ENCODE measurements around the gene LRRC15. TPM values are rescaled to one million over a fixed set of nuclear protein-coding genes. Genes with fewer than 3 reads are reported as not detected.

Gene LRRC15
- total and polyA plus RNA-seq, 2 experiments from 2014 or later = 0.06 TPM; not detected in 1

GRCh38 chr3:194390835-194391234, 21.3 kb upstream of the LRRC15 start:
- Histone ChIP-seq H3K27me3 (no peaks in the 10 kb centered on the region), H3K27ac (no peak overlapping the region), H3K4me3 (no peak overlapping the region), H3K36me3 (no peaks in the 10 kb centered on the region), H3K4me1 (ENCODE audit: low read depth) (no peaks in the 10 kb centered on the region), H3K9me3 (ENCODE audit: low read depth) (no peaks in the 10 kb centered on the region)
- no peak for TF ChIP-seq CTCF (IDR thresholded peaks at IDR 0.05; ENCODE audit: low read depth, low read length)
- no peak for DNase-seq (ENCODE audit: low read depth in 1 of 2, low spot score in 1 of 2)

- Histone ChIP-seq H3K4me1 (ENCODE audit: low read depth) (no peaks in the 10 kb centered on the region), H3K4me3 (no peak overlapping the region), H3K36me3 (no peaks in the 10 kb centered on the region), H3K27me3 (no peaks in the 10 kb centered on the region), H3K9me3 (ENCODE audit: low read depth) (no peaks in the 10 kb centered on the region), H3K27ac (no peak overlapping the region)
- no peak for TF ChIP-seq CTCF (IDR thresholded peaks at IDR 0.05; ENCODE audit: low read depth, low read length)
- no peak for DNase-seq (ENCODE audit: low read depth in 1 of 2, low spot score in 1 of 2)
Measured at GRCh38 chr3:194389269-194389668, 19.7 kb upstream of the LRRC15 start.

GRCh38 chr3:194387926-194388418, 18.4 kb upstream of the LRRC15 start:
- H3K27ac ChIP-seq = no peak overlapping the region
- no peaks in the 10 kb centered on the region for H3K4me1 ChIP-seq (ENCODE audit: low read depth)
- H3K4me3 ChIP-seq = no peak overlapping the region
- no peak for DNase-seq (ENCODE audit: low read depth in 1 of 2, low spot score in 1 of 2)
- H3K27me3 ChIP-seq = no peaks in the 10 kb centered on the region
- no peaks in the 10 kb centered on the region for H3K9me3 ChIP-seq (ENCODE audit: low read depth)
- no peaks in the 10 kb centered on the region for H3K36me3 ChIP-seq
- TF ChIP-seq CTCF (IDR thresholded peaks at IDR 0.05; ENCODE audit: low read depth, low read length) = no peak

- Histone ChIP-seq H3K27ac (no peak overlapping the region), H3K4me3 (no peak overlapping the region), H3K27me3 (no peaks in the 10 kb centered on the region), H3K36me3 (no peaks in the 10 kb centered on the region), H3K9me3 (ENCODE audit: low read depth) (no peaks in the 10 kb centered on the region), H3K4me1 (ENCODE audit: low read depth) (no peaks in the 10 kb centered on the region)
- no peak for DNase-seq (ENCODE audit: low read depth in 1 of 2, low spot score in 1 of 2)
- TF ChIP-seq CTCF (IDR thresholded peaks at IDR 0.05; ENCODE audit: low read depth, low read length) = no peak
Measured at GRCh38 chr3:194387276-194387675, 17.7 kb upstream of the LRRC15 start.

GRCh38 chr3:194386648-194387047, 17.1 kb upstream of the LRRC15 start:
- Histone ChIP-seq H3K9me3 (ENCODE audit: low read depth) (no peaks in the 10 kb centered on the region), H3K36me3 (no peaks in the 10 kb centered on the region), H3K4me3 (no peak overlapping the region), H3K4me1 (ENCODE audit: low read depth) (no peaks in the 10 kb centered on the region), H3K27ac (no peak overlapping the region), H3K27me3 (no peaks in the 10 kb centered on the region)
- no peak for DNase-seq (ENCODE audit: low read depth in 1 of 2, low spot score in 1 of 2)
- no peak for TF ChIP-seq CTCF (IDR thresholded peaks at IDR 0.05; ENCODE audit: low read depth, low read length)

- no peak for TF ChIP-seq CTCF (IDR thresholded peaks at IDR 0.05; ENCODE audit: low read depth, low read length)
- Histone ChIP-seq H3K27ac (no peak overlapping the region), H3K4me1 (ENCODE audit: low read depth) (no peaks in the 10 kb centered on the region), H3K4me3 (no peak overlapping the region), H3K36me3 (no peaks in the 10 kb centered on the region), H3K27me3 (no peaks in the 10 kb centered on the region), H3K9me3 (ENCODE audit: low read depth) (no peaks in the 10 kb centered on the region)
- DNase-seq (ENCODE audit: low read depth in 1 of 2, low spot score in 1 of 2) = no peak
Measured at GRCh38 chr3:194386066-194386465, 16.5 kb upstream of the LRRC15 start.
